Lung (tissue), 12 donors: ENCODE data around the gene VPS50. TPM values are rescaled to one million over a fixed set of nuclear protein-coding genes. Genes with fewer than 3 reads are reported as not detected.

Source experiments
- ATAC-seq: fragments of 200-7000 bp; cut with Tn5 transposase; one replicate; pipeline ENCODE4 v1.9.1; 2020; ENCODE audit warnings: moderate number of reproducible peaks; ENCODE audit not compliant: insufficient read depth, low FRiP score
- DNase-seq, 3 donors: peaks; one replicate each; pipeline ENCODE4 v3.0.0-alpha.2; 2013 to 2017
- H3K27ac ChIP-seq, 2 donors: one replicate each; pipeline ENCODE4 v1.5.1; 2013; ENCODE audit warnings: mild to moderate bottlenecking in 2 of 2, moderate library complexity in 2 of 2, control low read depth in 1 of 2, inconsistent platforms in 1 of 2, low read depth in 1 of 2, low read length in 1 of 2
- H3K27me3 ChIP-seq, 3 donors: one replicate each; pipeline ENCODE4 v1.5.1; 2013; ENCODE audit warnings: low read length in 2 of 3; ENCODE audit not compliant: control insufficient read depth in 3 of 3, insufficient read depth in 3 of 3
- H3K36me3 ChIP-seq, 4 donors: one replicate each; pipeline ENCODE4 v1.5.1; 2013; ENCODE audit warnings: low read length in 4 of 4, mild to moderate bottlenecking in 1 of 4, moderate library complexity in 1 of 4; ENCODE audit not compliant: control insufficient read depth in 4 of 4, insufficient read depth in 4 of 4
- H3K4me1 ChIP-seq, 5 donors: one replicate each; pipeline ENCODE4 v1.5.1; 2013; ENCODE audit warnings: low read length in 5 of 5, mild to moderate bottlenecking in 2 of 5, moderate library complexity in 1 of 5; ENCODE audit not compliant: control insufficient read depth in 5 of 5, insufficient read depth in 5 of 5
- H3K4me3 ChIP-seq: one replicate; pipeline ENCODE4 v1.5.1; 2013; ENCODE audit warnings: mild to moderate bottlenecking, control low read depth, moderate library complexity
- H3K9ac ChIP-seq, 2 donors: one replicate each; pipeline ENCODE4 v1.5.1; 2013; ENCODE audit warnings: low read length in 2 of 2, control low read depth in 1 of 2; ENCODE audit not compliant: insufficient read depth in 1 of 2
- H3K9me3 ChIP-seq, 4 donors: one replicate each; pipeline ENCODE4 v1.5.1; 2013; ENCODE audit warnings: low read length in 3 of 4, mild to moderate bottlenecking in 1 of 4, moderate library complexity in 1 of 4; ENCODE audit not compliant: control insufficient read depth in 4 of 4, insufficient read depth in 3 of 4
- WGBS, 2 donors: extraction: QIAGEN DNeasy Blood & Tissue Kit; methylation state at CpG; one replicate each; pipeline ENCODE4 v1.1.7; 2013; 5-methylcytosine and 5-hydroxymethylcytosine counted together
- polyA plus RNA-seq, 2 donors: library from polyadenylated mRNA; stranded (reverse); fragments of 200-250 nt; gene quantifications; one replicate each; pipeline ENCODE4 v1.2.1, GENCODE V29; 2013
- total RNA-seq, 2 donors: library from RNA; depleted of rRNA in 1 of 2; stranded (reverse); fragments of >200 nt in 1 of 2; gene quantifications; one replicate each; pipeline ENCODE4 v1.2.1, GENCODE V29; 2014 to 2021
- TF ChIP-seq, protein P1 (sequence below): IDR thresholded peaks from 2 replicates; pipeline ENCODE4 v1.5.1; 2012; ENCODE audit warnings: mild to moderate bottlenecking; ENCODE audit errors: control extremely low read depth, extremely low read depth
- donor health status: control.
- donor health status: control.
- donor health status: Bipolar disorder and iron deficiency.
- donor health status: healthy.
- donor health status: DM: yes; HTN: yes; CAD: no.

VPS50 gene
- total and polyA plus RNA-seq, 4 donors = 6.6 to 52.5 (median 13.7) TPM

DNA sequence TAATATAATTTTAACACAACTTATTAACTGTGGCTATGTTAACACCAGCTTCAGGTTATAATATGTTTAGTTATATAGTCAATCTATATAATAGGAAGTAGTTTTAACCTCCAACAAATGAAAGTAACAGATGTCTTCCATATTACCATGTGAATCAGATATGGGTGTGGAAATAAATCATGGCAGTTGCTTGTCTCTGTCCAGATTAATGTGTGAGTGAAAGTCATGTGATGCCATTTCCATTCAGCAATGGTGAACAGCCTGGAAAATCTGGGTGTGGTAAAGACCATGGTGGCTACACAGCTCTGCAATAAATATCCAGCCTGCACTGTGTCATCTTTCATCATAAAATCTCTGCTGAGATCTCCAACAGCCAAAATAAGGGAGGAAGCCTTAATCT is 33.7 kb upstream of the VPS50 start:
- TF ChIP-seq, protein P1, sequence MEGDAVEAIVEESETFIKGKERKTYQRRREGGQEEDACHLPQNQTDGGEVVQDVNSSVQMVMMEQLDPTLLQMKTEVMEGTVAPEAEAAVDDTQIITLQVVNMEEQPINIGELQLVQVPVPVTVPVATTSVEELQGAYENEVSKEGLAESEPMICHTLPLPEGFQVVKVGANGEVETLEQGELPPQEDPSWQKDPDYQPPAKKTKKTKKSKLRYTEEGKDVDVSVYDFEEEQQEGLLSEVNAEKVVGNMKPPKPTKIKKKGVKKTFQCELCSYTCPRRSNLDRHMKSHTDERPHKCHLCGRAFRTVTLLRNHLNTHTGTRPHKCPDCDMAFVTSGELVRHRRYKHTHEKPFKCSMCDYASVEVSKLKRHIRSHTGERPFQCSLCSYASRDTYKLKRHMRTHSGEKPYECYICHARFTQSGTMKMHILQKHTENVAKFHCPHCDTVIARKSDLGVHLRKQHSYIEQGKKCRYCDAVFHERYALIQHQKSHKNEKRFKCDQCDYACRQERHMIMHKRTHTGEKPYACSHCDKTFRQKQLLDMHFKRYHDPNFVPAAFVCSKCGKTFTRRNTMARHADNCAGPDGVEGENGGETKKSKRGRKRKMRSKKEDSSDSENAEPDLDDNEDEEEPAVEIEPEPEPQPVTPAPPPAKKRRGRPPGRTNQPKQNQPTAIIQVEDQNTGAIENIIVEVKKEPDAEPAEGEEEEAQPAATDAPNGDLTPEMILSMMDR = no peak
- no peak overlapping the region for H3K9ac ChIP-seq
- peaks cover 0 to 1% (median 0%) of the 10 kb centered on the region in 3 donors for H3K27me3 ChIP-seq
- no peaks in the 10 kb centered on the region for H3K36me3 ChIP-seq
- DNase-seq (no peak), ATAC-seq (no peak)
- no peaks in the 10 kb centered on the region for H3K4me1 ChIP-seq
- no peak overlapping the region for H3K27ac ChIP-seq
- H3K4me3 ChIP-seq = no peak overlapping the region
- no peaks in the 10 kb centered on the region for H3K9me3 ChIP-seq

DNA sequence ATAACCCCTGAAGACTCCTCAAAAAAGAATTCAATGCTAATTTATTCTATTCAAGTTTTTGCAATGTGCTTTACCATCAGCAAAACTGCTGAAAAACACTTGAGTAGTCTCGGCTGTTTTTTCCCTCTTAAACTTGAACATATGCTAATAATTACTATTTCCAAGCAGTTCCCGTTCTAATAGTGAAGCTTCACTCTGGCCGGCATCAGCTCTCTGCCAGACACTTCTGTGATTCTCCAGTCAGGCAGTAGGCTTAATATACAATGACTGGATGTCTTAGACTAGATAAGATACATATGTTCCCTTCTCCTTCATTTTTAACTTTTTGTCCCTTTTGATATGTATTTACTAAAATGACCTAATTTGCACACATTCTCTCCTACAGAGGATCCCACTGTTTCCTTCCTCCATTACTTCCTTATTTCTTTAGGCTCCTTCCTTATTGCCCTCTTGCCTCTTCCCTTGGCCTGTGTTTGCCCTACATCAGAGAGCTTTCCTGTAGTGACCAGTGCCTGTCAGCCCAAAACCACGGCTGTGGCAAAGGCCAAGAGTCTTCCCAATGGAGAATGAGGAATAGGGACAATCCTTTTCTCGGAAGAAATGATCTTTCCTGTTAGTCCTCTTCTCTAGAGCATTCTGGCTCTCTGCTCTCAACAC is 29.4 kb upstream of the VPS50 start:
- no peaks in the 10 kb centered on the region for H3K4me1 ChIP-seq
- no peak overlapping the region for H3K9ac ChIP-seq
- no peaks in the 10 kb centered on the region for H3K9me3 ChIP-seq
- TF ChIP-seq, protein P1 = no peak
- ATAC-seq = no peak
- no peak overlapping the region for H3K4me3 ChIP-seq
- H3K27ac ChIP-seq = no peak overlapping the region
- DNase-seq = no peak
- 75 to 78% methylated on average over 5 of the region's 5 CpGs for WGBS, 2 donors
- H3K27me3 ChIP-seq = peaks cover 0 to 5% (median 0%) of the 10 kb centered on the region in 3 donors
- H3K36me3 ChIP-seq = no peaks in the 10 kb centered on the region

DNA sequence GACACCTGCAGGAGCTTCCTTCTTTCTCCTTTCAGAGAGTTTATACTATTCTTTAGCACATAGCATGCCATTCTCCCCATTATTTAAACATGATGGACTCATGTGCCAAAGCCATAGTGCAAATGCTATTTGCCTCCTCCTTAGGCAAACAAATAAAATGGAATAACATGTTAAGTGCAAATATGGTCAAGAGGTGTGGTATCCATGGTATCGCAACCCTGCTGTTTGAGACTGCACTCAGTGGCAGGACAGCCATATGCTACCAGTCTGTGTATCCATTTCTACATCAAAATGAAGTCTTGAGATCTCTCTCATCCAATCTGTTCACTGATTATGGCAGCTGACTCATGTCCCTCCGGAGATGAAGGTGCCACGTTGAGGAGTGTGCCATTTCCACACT is 28.7 kb upstream of the VPS50 start:
- WGBS, 2 donors = 67 to 82% methylated on average over 3 of the region's 3 CpGs
- TF ChIP-seq, protein P1 = no peak
- Histone ChIP-seq H3K27ac (no peak overlapping the region), H3K9ac (no peak overlapping the region), H3K9me3 (no peaks in the 10 kb centered on the region), H3K4me1 (no peaks in the 10 kb centered on the region), H3K4me3 (no peak overlapping the region), H3K27me3 (peaks cover 0 to 5% (median 0%) of the 10 kb centered on the region in 3 donors), H3K36me3 (no peaks in the 10 kb centered on the region)
- ATAC-seq = no peak
- DNase-seq = no peak

DNA sequence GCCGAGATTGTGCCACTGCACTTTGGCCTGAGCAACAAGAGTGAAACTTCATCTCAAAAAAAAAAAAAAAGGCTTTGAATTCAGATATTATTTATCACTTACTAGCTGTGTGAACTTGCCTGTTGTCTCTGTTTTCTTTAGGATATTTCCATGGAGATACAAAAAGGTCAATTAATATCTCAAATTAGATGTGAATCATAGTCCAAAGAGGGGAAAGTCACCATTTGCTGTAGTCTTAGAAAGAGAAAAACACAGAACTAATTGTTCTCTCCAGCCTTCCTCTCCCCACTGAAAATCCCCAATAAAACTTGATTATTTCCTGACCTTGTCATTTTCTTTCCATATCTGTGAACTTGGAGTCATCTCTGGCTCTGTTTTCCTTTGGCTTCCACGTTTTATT is 27.1 kb upstream of the VPS50 start:
- Histone ChIP-seq H3K9ac (no peak overlapping the region), H3K9me3 (no peaks in the 10 kb centered on the region), H3K27ac (no peak overlapping the region), H3K27me3 (peaks cover 0 to 5% (median 0%) of the 10 kb centered on the region in 3 donors), H3K4me1 (no peaks in the 10 kb centered on the region), H3K36me3 (no peaks in the 10 kb centered on the region), H3K4me3 (no peak overlapping the region)
- no peak for DNase-seq
- TF ChIP-seq, protein P1 = no peak
- ATAC-seq = no peak
- WGBS, 2 donors = 57 to 74% methylated on average over 2 of the region's 2 CpGs
